Measurements from ENCODE around the gene C11orf68. TPM values are rescaled to one million over a fixed set of nuclear protein-coding genes. Genes with fewer than 3 reads are reported as not detected.

Gene C11orf68
- total and polyA plus RNA-seq, 4 donors = 17.9 to 38.8 (median 28.8) TPM

DNA sequence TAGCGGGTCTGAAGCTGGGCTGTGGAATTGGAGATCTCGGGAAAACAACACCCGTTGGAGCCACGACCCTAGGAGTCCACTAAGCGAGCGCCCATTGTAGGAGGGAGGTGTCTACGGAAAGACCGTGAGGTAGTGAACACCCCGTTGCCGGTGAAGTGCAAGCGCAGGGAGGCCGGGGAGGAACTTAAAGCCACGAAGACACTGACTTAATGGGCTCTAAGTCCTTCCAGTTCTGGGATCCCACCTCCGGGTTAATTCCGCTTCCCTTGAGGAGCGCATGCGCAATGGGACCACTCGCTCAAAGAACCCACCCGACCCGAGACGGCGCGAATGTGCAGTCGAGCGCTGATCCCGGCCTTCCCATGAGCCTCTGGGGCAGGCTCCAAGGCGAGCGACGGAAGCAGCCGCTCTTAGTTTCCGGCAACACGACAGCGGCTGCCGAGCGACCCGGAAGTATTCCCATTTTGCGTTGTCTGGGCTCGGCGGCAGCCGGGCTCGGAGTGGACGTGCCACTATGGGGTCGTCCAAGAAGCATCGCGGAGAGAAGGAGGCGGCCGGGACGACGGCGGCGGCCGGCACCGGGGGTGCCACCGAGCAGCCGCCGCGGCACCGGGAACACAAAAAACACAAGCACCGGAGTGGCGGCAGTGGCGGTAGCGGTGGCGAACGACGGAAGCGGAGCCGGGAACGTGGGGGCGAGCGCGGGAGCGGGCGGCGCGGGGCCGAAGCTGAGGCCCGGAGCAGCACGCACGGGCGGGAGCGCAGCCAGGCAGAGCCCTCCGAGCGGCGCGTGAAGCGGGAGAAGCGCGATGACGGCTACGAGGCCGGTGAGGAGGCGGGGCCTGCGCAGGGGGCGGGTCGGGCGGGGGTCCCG is 42.6 kb upstream of the C11orf68 start, which contains the start of gene SART1:
TSS of gene SART1 (plus strand) at position 468 of the 874 bp plus-strand sequence. CDS start at position 515, 47 bp downstream.
- no peaks in the 10 kb centered on the region for H3K27me3 ChIP-seq (ENCODE audit: control insufficient read depth in 3 of 3, insufficient read depth in 3 of 3, low read length in 2 of 3)
- peak within 1 kb of the TSS; percentile 99 for H3K4me3 ChIP-seq
- peaks cover 8 to 27% (median 19%) of the 10 kb centered on the region in 4 donors for H3K36me3 ChIP-seq (ENCODE audit: control insufficient read depth in 4 of 4, insufficient read depth in 4 of 4, low read length in 4 of 4)
- peaks cover 0 to 2% (median 0%) of the 10 kb centered on the region in 4 donors for H3K9me3 ChIP-seq (ENCODE audit: control insufficient read depth in 4 of 4, insufficient read depth in 3 of 4, low read length in 3 of 4)
- ATAC-seq (ENCODE audit: insufficient read depth, low FRiP score) (peak; percentile 97), DNase-seq (peak; percentile 99)
- peak within 1 kb of the TSS; percentile 81 to 89 for H3K9ac ChIP-seq (ENCODE audit: insufficient read depth in 1 of 2, low read length in 2 of 2)
- peak within 1 kb of the TSS; percentile 84 to 86 for H3K27ac ChIP-seq (ENCODE audit: low read depth in 1 of 2, low read length in 1 of 2)
- TF ChIP-seq, protein P1, sequence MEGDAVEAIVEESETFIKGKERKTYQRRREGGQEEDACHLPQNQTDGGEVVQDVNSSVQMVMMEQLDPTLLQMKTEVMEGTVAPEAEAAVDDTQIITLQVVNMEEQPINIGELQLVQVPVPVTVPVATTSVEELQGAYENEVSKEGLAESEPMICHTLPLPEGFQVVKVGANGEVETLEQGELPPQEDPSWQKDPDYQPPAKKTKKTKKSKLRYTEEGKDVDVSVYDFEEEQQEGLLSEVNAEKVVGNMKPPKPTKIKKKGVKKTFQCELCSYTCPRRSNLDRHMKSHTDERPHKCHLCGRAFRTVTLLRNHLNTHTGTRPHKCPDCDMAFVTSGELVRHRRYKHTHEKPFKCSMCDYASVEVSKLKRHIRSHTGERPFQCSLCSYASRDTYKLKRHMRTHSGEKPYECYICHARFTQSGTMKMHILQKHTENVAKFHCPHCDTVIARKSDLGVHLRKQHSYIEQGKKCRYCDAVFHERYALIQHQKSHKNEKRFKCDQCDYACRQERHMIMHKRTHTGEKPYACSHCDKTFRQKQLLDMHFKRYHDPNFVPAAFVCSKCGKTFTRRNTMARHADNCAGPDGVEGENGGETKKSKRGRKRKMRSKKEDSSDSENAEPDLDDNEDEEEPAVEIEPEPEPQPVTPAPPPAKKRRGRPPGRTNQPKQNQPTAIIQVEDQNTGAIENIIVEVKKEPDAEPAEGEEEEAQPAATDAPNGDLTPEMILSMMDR (IDR thresholded peaks at IDR 0.05; ENCODE audit: control extremely low read depth, extremely low read depth) = peak; percentile 1
- peaks cover 4 to 13% (median 10%) of the 10 kb centered on the region in 5 donors for H3K4me1 ChIP-seq (ENCODE audit: control insufficient read depth in 5 of 5, insufficient read depth in 5 of 5, low read length in 5 of 5)
- 0 to 1% methylated on average over 96 to 97 of the region's 97 CpGs for WGBS, 2 donors

- DNase-seq (no peak), ATAC-seq (ENCODE audit: insufficient read depth, low FRiP score) (no peak)
- peak overlapping the region; percentile 80 to 86 for H3K27ac ChIP-seq (ENCODE audit: low read depth in 1 of 2, low read length in 1 of 2)
- peak overlapping the region; percentile 45 for H3K4me3 ChIP-seq
- WGBS, 2 donors = 51 to 53% methylated on average over 16 of the region's 16 CpGs
- TF ChIP-seq, protein P1 (IDR thresholded peaks at IDR 0.05; ENCODE audit: control extremely low read depth, extremely low read depth) = no peak
- peaks cover 0 to 2% (median 0%) of the 10 kb centered on the region in 4 donors for H3K9me3 ChIP-seq (ENCODE audit: control insufficient read depth in 4 of 4, insufficient read depth in 3 of 4, low read length in 3 of 4)
- peaks cover 4 to 13% (median 10%) of the 10 kb centered on the region in 5 donors for H3K4me1 ChIP-seq (ENCODE audit: control insufficient read depth in 5 of 5, insufficient read depth in 5 of 5, low read length in 5 of 5)
- no peaks in the 10 kb centered on the region for H3K27me3 ChIP-seq (ENCODE audit: control insufficient read depth in 3 of 3, insufficient read depth in 3 of 3, low read length in 2 of 3)
- H3K9ac ChIP-seq (ENCODE audit: insufficient read depth in 1 of 2, low read length in 2 of 2) = peak overlapping the region; percentile 81 to 89
- H3K36me3 ChIP-seq (ENCODE audit: control insufficient read depth in 4 of 4, insufficient read depth in 4 of 4, low read length in 4 of 4) = peaks cover 4 to 20% (median 14%) of the 10 kb centered on the region in 4 donors
These were observed 42.0 kb upstream of the C11orf68 start for GRCh38 chr11:65960824-65961266.

- DNase-seq (no peak), ATAC-seq (ENCODE audit: insufficient read depth, low FRiP score) (no peak)
- WGBS, 2 donors = 78 to 84% methylated on average over 17 of the region's 17 CpGs
- Histone ChIP-seq H3K4me1 (ENCODE audit: control insufficient read depth in 5 of 5, insufficient read depth in 5 of 5, low read length in 5 of 5) (peaks cover 4 to 13% (median 10%) of the 10 kb centered on the region in 5 donors), H3K9ac (ENCODE audit: insufficient read depth in 1 of 2, low read length in 2 of 2) (no peak overlapping the region), H3K9me3 (ENCODE audit: control insufficient read depth in 4 of 4, insufficient read depth in 3 of 4, low read length in 3 of 4) (peaks cover 0 to 2% (median 0%) of the 10 kb centered on the region in 4 donors), H3K27me3 (ENCODE audit: control insufficient read depth in 3 of 3, insufficient read depth in 3 of 3, low read length in 2 of 3) (no peaks in the 10 kb centered on the region), H3K4me3 (no peak overlapping the region), H3K36me3 (ENCODE audit: control insufficient read depth in 4 of 4, insufficient read depth in 4 of 4, low read length in 4 of 4) (peaks cover 0 to 3% (median 2%) of the 10 kb centered on the region in 4 donors), H3K27ac (ENCODE audit: low read depth in 1 of 2, low read length in 1 of 2) (no peak overlapping the region)
- TF ChIP-seq, protein P1 (IDR thresholded peaks at IDR 0.05; ENCODE audit: control extremely low read depth, extremely low read depth) = no peak
These were observed 40.0 kb upstream of the C11orf68 start for GRCh38 chr11:65958774-65959420.
